Peyer's patch (tissue), 4 donors: Measurements from ENCODE around the gene DMAP1.

Source experiments
- CTCF ChIP-seq, 6 experiments: fragments of 450-650 bp in 4 of 6; fragments of 200-600 bp in 2 of 6; sonication (generic) in 1 of 6; IDR thresholded peaks; one replicate each; pipeline ENCODE4 v1.5.1; 2017 to 2019; ENCODE audit warnings: antibody characterized with exemption in 6 of 6, mild to moderate bottlenecking in 3 of 6, moderate library complexity in 1 of 6
- POLR2A ChIP-seq, 2 donors: fragments of 450-650 bp; IDR thresholded peaks; one replicate each; pipeline ENCODE4 v1.5.1; 2017; ENCODE audit warnings: antibody characterized with exemption in 2 of 2, mild to moderate bottlenecking in 2 of 2, moderate library complexity in 2 of 2

DNA sequence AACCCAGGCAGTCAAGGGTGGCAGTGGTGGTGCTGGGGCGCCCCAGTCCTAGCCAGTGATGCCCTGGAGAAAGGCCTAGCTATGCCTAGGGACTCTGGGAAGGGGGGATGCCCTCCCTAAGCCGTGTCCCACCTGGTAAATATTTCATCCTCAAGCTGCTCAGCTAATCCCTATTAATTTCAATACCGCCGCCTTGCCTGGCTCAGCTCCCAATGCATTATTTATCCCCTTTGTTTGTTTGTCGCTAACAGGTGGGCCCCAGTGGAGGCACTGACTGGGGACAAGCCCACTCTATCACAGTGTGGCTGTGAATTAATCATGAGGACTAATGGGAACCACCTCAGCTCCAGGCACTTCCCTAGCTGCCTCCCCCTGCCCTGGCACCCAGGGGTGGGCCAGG, 22.5 kb downstream of the DMAP1 start:
- TF ChIP-seq CTCF (IDR thresholded peaks at IDR 0.05) = no peak
- TF ChIP-seq POLR2A (IDR thresholded peaks at IDR 0.05) = no peak
